Panc1 (cell line): ENCODE results near the gene TLE4. TPM values are rescaled to one million over a fixed set of nuclear protein-coding genes. Genes with fewer than 3 reads are reported as not detected.

ENCODE experiments used
- ATAC-seq: fragments of 200-7000 bp; cut with Tn5 transposase; 2 replicates; pipeline ENCODE4 v1.9.1; 2020; ENCODE audit warnings: mild to moderate bottlenecking, moderate library complexity
- BruUV-seq: library from RNA; stranded (reverse); fragments of 400-500 nt; replicated peaks from 2 replicates; lab custom pipeline; 2021; lab: Mats Ljungman, UMichigan
- CTCF ChIA-PET: fragments of 300-600 bp; sonication (Branson Sonifier 250); formaldehyde crosslinking; loops from one replicate; lab custom pipeline; 2022; ENCODE audit warnings: antibody characterized with exemption; lab: Charles Lee
- POLR2A ChIA-PET: fragments of 300-600 bp; sonication (Branson Sonifier 250); formaldehyde crosslinking; loops from one replicate; lab custom pipeline; 2022; ENCODE audit warnings: antibody characterized with exemption; lab: Charles Lee
- DNase-seq: peaks from one replicate; pipeline ENCODE4 v3.0.0-alpha.2; 2010; ENCODE audit warnings: low read depth, low spot score
- H3K27ac ChIP-seq: 2 replicates; pipeline ENCODE4 v1.5.1; 2011; ENCODE audit warnings: mild to moderate bottlenecking, low read length, inconsistent platforms
- H3K27me3 ChIP-seq: fragments of 200-500 bp; sonication (Bioruptor generic); 2 replicates; pipeline ENCODE4 v1.6.0; 2014; ENCODE audit warnings: low read length, inconsistent platforms; ENCODE audit not compliant: control insufficient read depth, insufficient read depth
- H3K36me3 ChIP-seq: fragments of 200-500 bp; sonication (Bioruptor generic); 2 replicates; pipeline ENCODE4 v1.5.1; 2014; ENCODE audit warnings: inconsistent platforms, mild to moderate bottlenecking, low read length, moderate library complexity; ENCODE audit not compliant: control insufficient read depth, insufficient read depth
- H3K4me1 ChIP-seq: 2 replicates; pipeline ENCODE4 v1.5.1; 2011; ENCODE audit warnings: inconsistent platforms, mild to moderate bottlenecking, low read length, moderate library complexity; ENCODE audit not compliant: control insufficient read depth, insufficient read depth
- H3K4me3 ChIP-seq, 2 experiments: 2 replicates each; pipeline ENCODE4 v1.5.1; 2011 to 2012; ENCODE audit warnings: low read depth in 2 of 2, low read length in 2 of 2, mild to moderate bottlenecking in 2 of 2, inconsistent platforms in 1 of 2, moderate library complexity in 1 of 2
- H3K9me3 ChIP-seq: fragments of 200-500 bp; sonication (Bioruptor generic); 2 replicates; pipeline ENCODE4 v1.5.1; 2014; ENCODE audit warnings: low read depth, mild to moderate bottlenecking, inconsistent platforms, low read length, moderate library complexity; ENCODE audit not compliant: control insufficient read depth, insufficient read depth
- POLR2AphosphoS5 ChIP-seq: IDR thresholded peaks from 2 replicates; pipeline ENCODE4 v1.6.1; 2012; ENCODE audit warnings: mild to moderate bottlenecking, low read depth, low read length, moderate library complexity
- REST ChIP-seq, 2 experiments: IDR thresholded peaks; 2 replicates each; pipeline ENCODE4 v1.6.1; 2011 to 2012; ENCODE audit warnings: low read depth in 2 of 2, control low read depth in 1 of 2, low read length in 1 of 2, mild to moderate bottlenecking in 1 of 2, moderate library complexity in 1 of 2; ENCODE audit not compliant: insufficient read depth in 1 of 2
- SIN3A ChIP-seq: IDR thresholded peaks from 2 replicates; pipeline ENCODE4 v1.6.1; 2012; ENCODE audit warnings: low read depth, mild to moderate bottlenecking, low read length, moderate library complexity, borderline replicate concordance; ENCODE audit not compliant: insufficient read depth
- TCF7L2 ChIP-seq: IDR thresholded peaks from 2 replicates; pipeline ENCODE4 v1.6.1; 2011; ENCODE audit warnings: mild to moderate bottlenecking, low read depth, low read length, inconsistent platforms
- in situ Hi-C: cut with HindIII; loops from 2 replicates; pipeline ENCODE4 v1.10.0; 2016; ENCODE audit warnings: low sequenced_read_pairs, low pct_unique_long_range_greater_than_20kb
- intact Hi-C: fragments of 100-400 bp; cut with micrococcal nuclease; formaldehyde crosslinking; loops from one replicate; pipeline ENCODE4 v1.10.0; 2022; ENCODE audit not compliant: unreplicated experiment
- total RNA-seq: library from RNA; stranded (reverse); gene quantifications from one replicate; pipeline ENCODE4 v1.2.1, GENCODE V29; 2021; ENCODE audit not compliant: unreplicated experiment
- TF ChIP-seq, protein P1 (sequence below): fragments of 450-650 bp; IDR thresholded peaks from 2 replicates; pipeline ENCODE4 v1.5.1; 2017; ENCODE audit warnings: mild to moderate bottlenecking

TLE4 gene
- total RNA-seq, 1 experiment from 2014 or later, result 8.7 TPM

GRCh38 chr9:79762070-79762469 is 190.3 kb downstream of the TLE4 start:
- no peak overlapping the region for H3K4me3 ChIP-seq
- H3K36me3 ChIP-seq, result no peaks in the 10 kb centered on the region
- in situ Hi-C loops, result no loop called here
- ATAC-seq (no peak), DNase-seq (no peak)
- no peaks in the 10 kb centered on the region for H3K27me3 ChIP-seq
- ChIA-PET POLR2A (no interaction called here), CTCF (no interaction called here)
- H3K27ac ChIP-seq, result no peak overlapping the region
- intact Hi-C loops, result no loop called here
- no peaks in the 10 kb centered on the region for H3K9me3 ChIP-seq
- TF ChIP-seq SIN3A (no peak), POLR2AphosphoS5 (no peak), TCF7L2 (no peak), REST (IDR thresholded peaks at IDR 0.05; ENCODE audit: insufficient read depth in 1 of 2, low read depth in 2 of 2, low read length in 1 of 2) (no peak)
- TF ChIP-seq, protein P1, sequence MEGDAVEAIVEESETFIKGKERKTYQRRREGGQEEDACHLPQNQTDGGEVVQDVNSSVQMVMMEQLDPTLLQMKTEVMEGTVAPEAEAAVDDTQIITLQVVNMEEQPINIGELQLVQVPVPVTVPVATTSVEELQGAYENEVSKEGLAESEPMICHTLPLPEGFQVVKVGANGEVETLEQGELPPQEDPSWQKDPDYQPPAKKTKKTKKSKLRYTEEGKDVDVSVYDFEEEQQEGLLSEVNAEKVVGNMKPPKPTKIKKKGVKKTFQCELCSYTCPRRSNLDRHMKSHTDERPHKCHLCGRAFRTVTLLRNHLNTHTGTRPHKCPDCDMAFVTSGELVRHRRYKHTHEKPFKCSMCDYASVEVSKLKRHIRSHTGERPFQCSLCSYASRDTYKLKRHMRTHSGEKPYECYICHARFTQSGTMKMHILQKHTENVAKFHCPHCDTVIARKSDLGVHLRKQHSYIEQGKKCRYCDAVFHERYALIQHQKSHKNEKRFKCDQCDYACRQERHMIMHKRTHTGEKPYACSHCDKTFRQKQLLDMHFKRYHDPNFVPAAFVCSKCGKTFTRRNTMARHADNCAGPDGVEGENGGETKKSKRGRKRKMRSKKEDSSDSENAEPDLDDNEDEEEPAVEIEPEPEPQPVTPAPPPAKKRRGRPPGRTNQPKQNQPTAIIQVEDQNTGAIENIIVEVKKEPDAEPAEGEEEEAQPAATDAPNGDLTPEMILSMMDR, result no peak
- no TSS peak for BruUV-seq
- no peaks in the 10 kb centered on the region for H3K4me1 ChIP-seq

GRCh38 chr9:79763671-79764285 is 192.0 kb downstream of the TLE4 start:
- CTCF ChIA-PET, result no interaction called here
- Histone ChIP-seq H3K4me1 (no peaks in the 10 kb centered on the region), H3K27ac (no peak overlapping the region), H3K36me3 (no peaks in the 10 kb centered on the region), H3K9me3 (no peaks in the 10 kb centered on the region), H3K27me3 (no peaks in the 10 kb centered on the region), H3K4me3 (no peak overlapping the region)
- ATAC-seq (no peak), DNase-seq (no peak)
- in situ Hi-C loops (no loop called here), intact Hi-C loops (no loop called here)
- POLR2A ChIA-PET, result no interaction called here
- TF ChIP-seq TCF7L2 (no peak), SIN3A (no peak), POLR2AphosphoS5 (no peak), REST (IDR thresholded peaks at IDR 0.05; ENCODE audit: insufficient read depth in 1 of 2, low read depth in 2 of 2, low read length in 1 of 2) (no peak)
- TF ChIP-seq, protein P1, result no peak
- no TSS peak for BruUV-seq
